ENCODE measurements around the gene GTF2I. TPM values are rescaled to one million over a fixed set of nuclear protein-coding genes. Genes with fewer than 3 reads are reported as not detected.
"Not testable (repeated sequence)": the region's sequence is repeated elsewhere in the genome, so short reads cannot be mapped to it uniquely, and the experiment has no call there.

Gene GTF2I
- total RNA-seq, 2 experiments from 2014 or later: 162 to 163 TPM

- H3K4me1 Mint-ChIP-seq, POLR2A ChIA-PET, H3K4me3 Mint-ChIP-seq, H3K27ac Mint-ChIP-seq, DNase-seq, H3K27me3 Mint-ChIP-seq, CTCF ChIA-PET, H3K9me3 Mint-ChIP-seq: not testable (repeated sequence)
- H3K36me3 Mint-ChIP-seq (ENCODE audit: low read depth): peaks cover 37% of the 10 kb centered on the region
Measured at GRCh38 chr7:74704419-74704818, 46.9 kb downstream of the GTF2I start.

- CTCF ChIA-PET: no interaction called here
- H3K36me3 Mint-ChIP-seq (ENCODE audit: low read depth): peaks cover 42% of the 10 kb centered on the region
- H3K27ac Mint-ChIP-seq: peak overlapping the region; percentile 54
- H3K27me3 Mint-ChIP-seq: no peaks in the 10 kb centered on the region
- H3K9me3 Mint-ChIP-seq: peaks cover 3% of the 10 kb centered on the region
- POLR2A ChIA-PET: no interaction called here
- no peak overlapping the region for H3K4me3 Mint-ChIP-seq
- no peak for DNase-seq
- no peaks in the 10 kb centered on the region for H3K4me1 Mint-ChIP-seq
Measured at GRCh38 chr7:74707238-74707637, 49.7 kb downstream of the GTF2I start.

DNA sequence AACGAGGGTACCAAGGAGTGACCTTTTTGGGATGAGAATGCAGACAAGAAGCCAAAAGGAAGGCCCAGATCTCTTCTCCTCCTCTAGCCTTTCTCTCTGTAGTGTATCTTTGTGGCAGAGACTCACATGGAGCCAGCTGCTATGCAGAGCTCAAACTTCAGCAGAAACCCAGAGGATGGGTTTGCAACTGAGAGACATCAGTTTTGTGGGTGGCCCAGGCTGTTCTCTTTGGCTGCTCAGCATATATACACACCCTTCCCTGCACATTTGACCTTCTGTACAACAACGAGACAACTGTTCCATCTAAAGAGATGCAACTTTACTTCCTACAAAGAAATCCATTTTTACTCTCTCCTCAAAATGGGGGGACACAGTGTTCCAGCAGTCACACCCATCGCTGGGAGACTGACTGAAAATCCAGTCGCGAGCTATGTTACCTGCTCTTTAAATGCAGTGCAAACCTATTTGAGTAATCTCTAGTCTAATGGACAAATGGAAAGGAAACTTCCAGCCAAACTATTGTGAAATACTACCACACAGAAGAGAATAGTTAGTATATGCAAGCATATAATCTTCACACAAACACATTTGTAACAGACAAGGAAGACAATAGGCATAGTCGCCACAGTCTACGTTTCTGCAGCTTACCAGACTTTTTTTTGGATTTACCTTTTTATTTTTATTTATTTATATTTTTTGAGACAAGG is 51.2 kb downstream of the GTF2I start:
- no peaks in the 10 kb centered on the region for H3K4me1 Mint-ChIP-seq
- peaks cover 48% of the 10 kb centered on the region for H3K36me3 Mint-ChIP-seq (ENCODE audit: low read depth)
- H3K9me3 Mint-ChIP-seq: peaks cover 11% of the 10 kb centered on the region
- no peak overlapping the region for H3K4me3 Mint-ChIP-seq
- no peak for DNase-seq
- ChIA-PET POLR2A (no interaction called here), CTCF (interaction anchor here (0.6 kb wide), 1 partner anchor 1382 kb away, joined by 4 read pairs; no protein-coding TSS in a partner anchor)
- H3K27me3 Mint-ChIP-seq: no peaks in the 10 kb centered on the region
- no peak overlapping the region for H3K27ac Mint-ChIP-seq

DNA sequence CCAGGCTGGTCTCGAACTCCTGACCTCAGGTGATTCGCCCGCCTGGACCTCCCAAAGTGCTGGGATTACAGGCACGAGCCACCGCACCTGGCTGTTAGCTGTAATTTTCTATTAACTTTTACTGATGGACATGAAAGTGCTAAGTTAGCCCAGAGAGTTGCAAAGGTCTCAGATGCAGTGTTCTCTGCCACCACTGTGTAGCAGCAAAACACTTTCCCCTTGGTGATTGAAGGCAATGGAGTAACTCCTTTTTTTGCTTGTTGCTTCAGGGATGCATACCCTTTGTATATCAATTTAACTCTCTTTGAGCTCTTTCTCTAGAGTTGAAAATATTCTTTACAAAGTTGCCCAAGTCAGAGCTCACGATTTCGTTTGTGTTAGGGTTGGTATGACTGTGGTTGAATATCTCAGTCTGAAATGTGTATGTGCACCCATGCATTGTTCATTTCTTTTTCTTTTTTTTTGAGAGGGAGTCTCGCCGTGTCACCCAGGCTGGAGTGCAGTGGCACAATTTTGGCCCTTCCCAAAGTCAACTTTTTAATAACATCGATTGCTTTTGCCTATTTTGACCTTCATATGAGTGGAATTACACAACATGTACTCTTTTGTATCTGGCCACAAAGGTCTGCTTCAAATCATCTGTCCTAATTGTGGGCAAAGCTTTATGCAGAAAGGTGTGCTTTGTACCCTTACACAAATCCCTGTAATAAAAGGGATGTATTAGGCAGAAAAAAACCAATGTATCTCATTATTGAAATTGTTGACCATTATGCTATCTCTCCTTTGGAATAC is 52.6 kb downstream of the GTF2I start:
- DNase-seq: no peak
- Mint-ChIP-seq H3K36me3 (ENCODE audit: low read depth) (peaks cover 57% of the 10 kb centered on the region), H3K4me1 (no peaks in the 10 kb centered on the region), H3K9me3 (peaks cover 16% of the 10 kb centered on the region), H3K27me3 (no peaks in the 10 kb centered on the region), H3K27ac (no peak overlapping the region), H3K4me3 (no peak overlapping the region)
- ChIA-PET CTCF (interaction anchor here (1.4 kb wide), 1 partner anchor 10 kb away, joined by 3 read pairs; no protein-coding TSS in a partner anchor), POLR2A (no interaction called here)

DNA sequence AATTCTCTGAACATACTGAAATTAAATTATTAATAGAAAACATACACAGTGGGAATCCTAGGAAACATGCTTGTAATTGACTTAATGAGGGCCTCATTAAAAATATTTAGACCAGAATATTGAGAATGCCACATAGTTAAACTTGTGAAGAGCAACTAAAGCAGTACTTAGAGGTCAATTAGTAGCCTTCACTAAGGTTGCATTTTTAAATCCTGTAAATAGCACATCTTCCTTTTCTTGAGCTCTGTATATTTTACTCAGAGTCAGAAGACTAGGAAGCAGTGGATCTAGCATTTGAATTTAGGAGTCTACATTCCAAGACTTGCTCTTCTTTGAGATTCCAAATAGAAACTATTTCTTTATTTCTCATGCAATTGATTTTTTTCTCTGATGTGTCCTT is 56.0 kb downstream of the GTF2I start:
- no peak overlapping the region for H3K4me3 Mint-ChIP-seq
- H3K27me3 Mint-ChIP-seq: no peaks in the 10 kb centered on the region
- peaks cover 7% of the 10 kb centered on the region for H3K4me1 Mint-ChIP-seq
- H3K27ac Mint-ChIP-seq: no peak overlapping the region
- H3K9me3 Mint-ChIP-seq: peaks cover 16% of the 10 kb centered on the region
- no peak for DNase-seq
- POLR2A ChIA-PET: no interaction called here
- peaks cover 47% of the 10 kb centered on the region for H3K36me3 Mint-ChIP-seq (ENCODE audit: low read depth)
- CTCF ChIA-PET: no interaction called here

DNA sequence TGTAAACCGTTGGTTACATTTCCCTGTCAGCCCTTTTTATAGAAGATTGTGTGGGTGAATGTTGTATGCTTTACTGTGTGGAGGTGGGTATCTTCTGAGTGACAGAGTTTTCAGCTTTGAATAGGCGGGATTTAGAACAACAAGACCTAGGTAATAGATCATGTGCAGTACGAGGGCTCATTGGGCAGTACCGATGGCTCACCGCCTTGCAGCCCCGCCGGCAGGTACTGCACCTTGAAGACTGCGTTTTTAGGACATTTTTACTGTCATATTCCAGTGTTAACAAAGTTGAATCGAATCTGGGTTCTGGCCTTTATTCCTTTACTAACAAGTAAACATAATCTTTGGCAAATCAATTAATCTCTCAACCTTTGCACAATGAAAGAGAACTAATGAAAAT is 60.4 kb downstream of the GTF2I start:
- no peak for DNase-seq
- Mint-ChIP-seq H3K27ac (no peak overlapping the region), H3K4me1 (peaks cover 7% of the 10 kb centered on the region), H3K9me3 (peaks cover 7% of the 10 kb centered on the region), H3K27me3 (no peaks in the 10 kb centered on the region), H3K4me3 (no peak overlapping the region), H3K36me3 (ENCODE audit: low read depth) (peaks cover 43% of the 10 kb centered on the region)
- ChIA-PET CTCF (interaction anchor here (0.6 kb wide), 1 partner anchor 53 kb away, joined by 4 read pairs; no protein-coding TSS in a partner anchor), POLR2A (no interaction called here)

- H3K4me1 Mint-ChIP-seq: peaks cover 7% of the 10 kb centered on the region
- H3K27me3 Mint-ChIP-seq: no peaks in the 10 kb centered on the region
- no peak overlapping the region for H3K27ac Mint-ChIP-seq
- DNase-seq: no peak
- ChIA-PET POLR2A (no interaction called here), CTCF (interaction anchor here (0.6 kb wide), 1 partner anchor 54 kb away, joined by 4 read pairs; no protein-coding TSS in a partner anchor)
- H3K4me3 Mint-ChIP-seq: no peak overlapping the region
- peaks cover 41% of the 10 kb centered on the region for H3K36me3 Mint-ChIP-seq (ENCODE audit: low read depth)
- peaks cover 5% of the 10 kb centered on the region for H3K9me3 Mint-ChIP-seq
Measured at GRCh38 chr7:74718336-74718735, 60.8 kb downstream of the GTF2I start.

DNA sequence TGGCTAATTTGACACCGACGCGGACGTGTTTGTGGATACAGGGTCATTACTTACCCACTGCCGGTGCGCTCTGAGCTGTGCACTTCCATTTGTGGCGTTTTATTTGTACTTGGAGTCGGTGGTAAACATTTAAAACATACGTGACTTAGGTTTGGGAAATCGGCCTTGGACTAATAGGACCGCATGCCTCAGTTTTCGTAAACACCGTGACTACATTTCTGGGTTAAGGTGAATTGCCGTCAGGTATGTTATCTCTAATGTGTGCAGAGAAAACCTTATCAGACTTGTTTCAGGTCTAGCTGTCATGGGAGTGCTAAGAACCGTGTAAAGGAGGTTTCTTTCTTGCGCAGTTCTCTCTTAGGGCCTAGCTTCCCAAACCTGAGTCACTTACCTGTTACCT is 64.6 kb downstream of the GTF2I start:
- CTCF ChIA-PET: no interaction called here
- H3K4me3 Mint-ChIP-seq: no peak overlapping the region
- no peaks in the 10 kb centered on the region for H3K9me3 Mint-ChIP-seq
- POLR2A ChIA-PET: interaction anchor here (0.7 kb wide), 1 partner anchor 10 kb away, joined by 4 read pairs; no protein-coding TSS in a partner anchor
- peaks cover 11% of the 10 kb centered on the region for H3K4me1 Mint-ChIP-seq
- peaks cover 25% of the 10 kb centered on the region for H3K36me3 Mint-ChIP-seq (ENCODE audit: low read depth)
- no peak for DNase-seq
- no peaks in the 10 kb centered on the region for H3K27me3 Mint-ChIP-seq
- no peak overlapping the region for H3K27ac Mint-ChIP-seq

- no peaks in the 10 kb centered on the region for H3K27me3 Mint-ChIP-seq
- POLR2A ChIA-PET: no interaction called here
- CTCF ChIA-PET: interaction anchor here (1.3 kb wide), 1 partner anchor 9 kb away, joined by 5 read pairs; no protein-coding TSS in a partner anchor
Measured at GRCh38 chr7:74725840-74726239, 68.3 kb downstream of the GTF2I start.

GRCh38 chr7:74726309-74727101 is 69.0 kb downstream of the GTF2I start:
- H3K9me3 Mint-ChIP-seq: no peaks in the 10 kb centered on the region
- no peak overlapping the region for H3K27ac Mint-ChIP-seq

More at GRCh38 chr7:74725840-74726239, 68.3 kb downstream of the GTF2I start:
- DNase-seq: no peak
- H3K27ac Mint-ChIP-seq: no peak overlapping the region
- H3K4me3 Mint-ChIP-seq: no peak overlapping the region
- H3K9me3 Mint-ChIP-seq: no peaks in the 10 kb centered on the region
- H3K4me1 Mint-ChIP-seq: peaks cover 3% of the 10 kb centered on the region
- H3K36me3 Mint-ChIP-seq (ENCODE audit: low read depth): peaks cover 12% of the 10 kb centered on the region

GRCh38 chr7:74728686-74729085 is 71.2 kb downstream of the GTF2I start:
- POLR2A ChIA-PET; CTCF ChIA-PET; H3K27me3 Mint-ChIP-seq; DNase-seq; H3K27ac Mint-ChIP-seq; H3K4me1 Mint-ChIP-seq; H3K4me3 Mint-ChIP-seq; H3K9me3 Mint-ChIP-seq; H3K36me3 Mint-ChIP-seq (ENCODE audit: low read depth): not testable (repeated sequence)

More at GRCh38 chr7:74726309-74727101, 69.0 kb downstream of the GTF2I start:
- CTCF ChIA-PET: interaction anchor here (1.3 kb wide), 1 partner anchor 9 kb away, joined by 5 read pairs; no protein-coding TSS in a partner anchor
- H3K36me3 Mint-ChIP-seq (ENCODE audit: low read depth): peaks cover 12% of the 10 kb centered on the region
- peaks cover 3% of the 10 kb centered on the region for H3K4me1 Mint-ChIP-seq
- H3K4me3 Mint-ChIP-seq: no peak overlapping the region
- POLR2A ChIA-PET: no interaction called here
- no peak for DNase-seq
- no peaks in the 10 kb centered on the region for H3K27me3 Mint-ChIP-seq

- CTCF ChIA-PET: interaction anchor here (0.7 kb wide), 1 partner anchor 1337 kb away, joined by 3 read pairs; no protein-coding TSS in a partner anchor
- H3K9me3 Mint-ChIP-seq; POLR2A ChIA-PET; H3K27me3 Mint-ChIP-seq; H3K27ac Mint-ChIP-seq; H3K4me1 Mint-ChIP-seq; H3K4me3 Mint-ChIP-seq; H3K36me3 Mint-ChIP-seq (ENCODE audit: low read depth); DNase-seq: not testable (repeated sequence)
Measured at GRCh38 chr7:74730186-74730585, 72.7 kb downstream of the GTF2I start.

All from activated CD4-positive, alpha-beta T cell treated with anti-CD3 and anti-CD28 coated beads, Interleukin-2, amount 10 ng/mL, durations not matched to agents 7 days and 5 days (primary cell).